ENCODE results near the gene DUT. TPM values are rescaled to one million over a fixed set of nuclear protein-coding genes. Genes with fewer than 3 reads are reported as not detected.

The DUT gene
- total and polyA plus RNA-seq, 2 of the 8 experiments (the other 6 are each of a cell fraction or from before 2014, with no cell fraction given), result 71.5 to 246 TPM

GRCh38 chr15:48388016-48388851, 57.0 kb downstream of the DUT start:
- Histone ChIP-seq H3K27ac (ENCODE audit: low read depth, low read length) (no peak overlapping the region), H2BK15ac (ENCODE audit: low read length) (no peak overlapping the region), H3K4me1 (replicated peaks in 1 of 4; ENCODE audit: control insufficient read depth in 3 of 4, insufficient read depth in 4 of 4, low read length in 3 of 4) (no peaks in the 10 kb centered on the region), H4K20me1 (replicated peaks in 1 of 2; ENCODE audit: control insufficient read depth in 1 of 2, insufficient read depth in 2 of 2, low read length in 2 of 2) (no peaks in the 10 kb centered on the region), H3K27me3 (replicated peaks in 1 of 4; ENCODE audit: control insufficient read depth in 3 of 4, extremely low read depth in 1 of 4, insufficient read depth in 3 of 4, low read length in 3 of 4) (no peaks in the 10 kb centered on the region), H4K5ac (ENCODE audit: insufficient read length, low read depth, low read length) (no peak overlapping the region), H2AK5ac (ENCODE audit: low read depth, low read length) (no peak overlapping the region), H3K36me3 (ENCODE audit: control insufficient read depth in 2 of 4, insufficient read depth in 4 of 4, low read length in 3 of 4) (no peaks in the 10 kb centered on the region), H3K18ac (ENCODE audit: extremely low read depth, low read length) (no peak overlapping the region), H3K9ac (replicated peaks in 1 of 4; ENCODE audit: extremely low read depth in 1 of 4, low read depth in 3 of 4, low read length in 3 of 4) (no peak overlapping the region), H3K4me2 (ENCODE audit: insufficient read depth in 1 of 2, low read depth in 2 of 2, low read length in 2 of 2) (no peak overlapping the region), H4K8ac (ENCODE audit: extremely low read depth, insufficient read depth, low read length) (no peak overlapping the region), H3K23me2 (ENCODE audit: low read depth, low read length) (no peaks in the 10 kb centered on the region), H2BK20ac (ENCODE audit: low read length) (no peak overlapping the region), H3K4ac (replicated peaks; ENCODE audit: insufficient read length, low read depth, low read length) (no peak overlapping the region), H3K4me3 (ENCODE audit: extremely low read depth in 1 of 4, insufficient read depth in 2 of 4, low read depth in 3 of 4, low read length in 4 of 4) (no peak overlapping the region), H4K91ac (replicated peaks; ENCODE audit: insufficient read length, low read length) (no peak overlapping the region), H3K79me1 (ENCODE audit: low read depth, low read length) (no peaks in the 10 kb centered on the region), H3K56ac (replicated peaks; ENCODE audit: insufficient read length, low read depth, low read length) (no peak overlapping the region), H3K79me2 (ENCODE audit: control insufficient read depth in 1 of 2, insufficient read depth in 2 of 2, low read length in 2 of 2) (no peaks in the 10 kb centered on the region), H2BK120ac (replicated peaks; ENCODE audit: low read depth, low read length) (no peak overlapping the region), H3K9me3 (ENCODE audit: insufficient read depth in 2 of 2, low read depth in 1 of 2, low read length in 1 of 2) (no peaks in the 10 kb centered on the region), H2AFZ (ENCODE audit: low read length) (no peak overlapping the region; the same call in 1 of the 2 replicates), H2BK12ac (ENCODE audit: low read depth, low read length) (no peak overlapping the region), H3K14ac (ENCODE audit: insufficient read length) (no peak overlapping the region), H2BK5ac (ENCODE audit: low read depth, low read length) (no peak overlapping the region), H3K23ac (ENCODE audit: insufficient read length) (no peak overlapping the region)
- no peak for FAIRE-seq
- CTCF ChIA-PET (ENCODE audit: partially characterized antibody), result interaction anchor here (0.8 to 4.2 kb wide), 4 partner anchors 10 to 31 kb away, joined by 3 to 23 read pairs (median 4); no protein-coding TSS in a partner anchor
- WGBS, 2 experiments (ENCODE audit: extremely low coverage in 1 of 2, insufficient coverage in 1 of 2, insufficient read length in 1 of 2, insufficient replicate concordance in 2 of 2, low coverage in 1 of 2, low lambda C conversion rate in 2 of 2, missing lambda C conversion rate in 1 of 2), result 90% methylated on average over 4 of the region's 4 CpGs; no CpG with 5 or more reads in 1 of the 2 experiments
- TF ChIP-seq NRF1 (IDR thresholded peaks at IDR 0.05; ENCODE audit: low read depth, low read length) (no peak), EZH2 (IDR thresholded peaks at IDR 0.05; ENCODE audit: low read depth, low read length, severe bottlenecking) (no peak), TEAD4 (IDR thresholded peaks at IDR 0.05; ENCODE audit: low read depth, low read length) (no peak), BACH1 (IDR thresholded peaks at IDR 0.05; ENCODE audit: low read length) (no peak)
- POLR2A ChIA-PET (ENCODE audit: partially characterized antibody), result no interaction called here
- peak in 1 of 2 experiments; percentile 10 for DNase-seq (ENCODE audit: low read depth in 1 of 2, low spot score in 2 of 2)

All from H1 (cell line).